AG10803 (cell line): Measurements from ENCODE around the gene SELPLG.

Experiments
- DNase-seq: peaks from one replicate; pipeline ENCODE4 v3.0.0; 2010; ENCODE audit warnings: low read depth
- H3K4me3 ChIP-seq: 2 replicates; pipeline ENCODE4 v1.5.1; 2011; ENCODE audit warnings: mild to moderate bottlenecking, low read length, control low read depth
- TF ChIP-seq, protein P1 (sequence below): conservative IDR thresholded peaks from 2 replicates; pipeline ENCODE4 v1.5.1; 2011; ENCODE audit warnings: mild to moderate bottlenecking, low read length, control low read depth, inconsistent platforms

SELPLG gene

DNA sequence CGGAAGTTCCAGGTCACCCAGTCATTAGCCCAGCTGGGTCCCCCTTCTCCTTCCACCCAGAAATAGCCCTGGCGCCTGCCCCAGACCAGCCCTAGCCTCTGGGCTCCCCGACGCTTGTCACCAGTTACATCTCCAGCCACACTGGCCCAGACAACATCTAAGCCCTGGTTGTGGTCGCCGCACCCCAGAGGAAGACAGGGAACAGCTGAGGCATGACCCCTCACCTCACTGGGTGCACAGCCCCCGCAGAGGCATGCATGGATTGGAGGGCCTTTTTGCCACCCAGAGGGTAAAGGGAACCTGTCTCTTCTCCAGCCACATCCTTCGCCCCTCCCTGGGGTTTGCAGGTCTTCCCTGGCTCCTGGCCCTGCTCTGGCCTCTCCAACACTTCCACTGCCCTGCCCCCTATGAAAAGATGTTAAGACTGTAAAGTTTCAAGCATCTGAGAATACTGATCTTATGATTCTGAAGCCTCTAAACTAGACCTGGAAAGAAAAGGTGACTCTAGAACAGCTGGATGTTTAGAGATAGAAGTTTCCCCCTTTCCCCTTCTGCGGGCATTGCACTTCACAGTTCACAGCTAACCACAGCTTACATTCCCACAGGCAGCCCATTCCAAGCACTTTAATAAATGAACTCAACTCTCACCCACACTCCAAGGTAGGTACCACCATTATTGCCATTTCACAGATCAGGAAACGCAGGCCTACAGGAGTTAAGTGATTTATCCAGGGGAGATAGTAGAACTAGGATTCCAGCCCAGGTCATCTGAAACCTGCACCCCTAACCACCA lies 50.5 kb downstream of the SELPLG start:
- DNase-seq: no peak
- TF ChIP-seq, protein P1, sequence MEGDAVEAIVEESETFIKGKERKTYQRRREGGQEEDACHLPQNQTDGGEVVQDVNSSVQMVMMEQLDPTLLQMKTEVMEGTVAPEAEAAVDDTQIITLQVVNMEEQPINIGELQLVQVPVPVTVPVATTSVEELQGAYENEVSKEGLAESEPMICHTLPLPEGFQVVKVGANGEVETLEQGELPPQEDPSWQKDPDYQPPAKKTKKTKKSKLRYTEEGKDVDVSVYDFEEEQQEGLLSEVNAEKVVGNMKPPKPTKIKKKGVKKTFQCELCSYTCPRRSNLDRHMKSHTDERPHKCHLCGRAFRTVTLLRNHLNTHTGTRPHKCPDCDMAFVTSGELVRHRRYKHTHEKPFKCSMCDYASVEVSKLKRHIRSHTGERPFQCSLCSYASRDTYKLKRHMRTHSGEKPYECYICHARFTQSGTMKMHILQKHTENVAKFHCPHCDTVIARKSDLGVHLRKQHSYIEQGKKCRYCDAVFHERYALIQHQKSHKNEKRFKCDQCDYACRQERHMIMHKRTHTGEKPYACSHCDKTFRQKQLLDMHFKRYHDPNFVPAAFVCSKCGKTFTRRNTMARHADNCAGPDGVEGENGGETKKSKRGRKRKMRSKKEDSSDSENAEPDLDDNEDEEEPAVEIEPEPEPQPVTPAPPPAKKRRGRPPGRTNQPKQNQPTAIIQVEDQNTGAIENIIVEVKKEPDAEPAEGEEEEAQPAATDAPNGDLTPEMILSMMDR: no peak
- no peak overlapping the region for H3K4me3 ChIP-seq

DNA sequence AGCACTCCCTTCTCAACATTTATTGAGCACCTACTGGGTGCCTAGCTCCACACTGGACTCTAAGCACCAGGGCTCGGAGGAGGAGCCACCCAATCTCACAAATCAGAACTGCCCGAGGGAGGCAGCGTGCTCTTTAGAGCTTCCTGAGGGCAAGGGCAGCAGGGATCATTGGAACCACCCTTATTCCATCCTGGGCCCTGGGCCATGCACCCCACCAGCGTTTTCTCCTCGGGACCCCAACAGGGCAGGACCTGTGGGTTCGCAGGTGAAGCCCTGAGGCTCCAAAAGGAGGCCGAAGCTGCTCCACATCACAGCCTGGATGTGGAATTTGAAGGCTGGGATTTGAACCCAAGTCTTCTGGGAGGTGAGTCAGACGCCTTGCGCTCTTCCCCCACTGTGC lies 51.2 kb downstream of the SELPLG start:
- TF ChIP-seq, protein P1: no peak
- DNase-seq: no peak
- H3K4me3 ChIP-seq: no peak overlapping the region

DNA sequence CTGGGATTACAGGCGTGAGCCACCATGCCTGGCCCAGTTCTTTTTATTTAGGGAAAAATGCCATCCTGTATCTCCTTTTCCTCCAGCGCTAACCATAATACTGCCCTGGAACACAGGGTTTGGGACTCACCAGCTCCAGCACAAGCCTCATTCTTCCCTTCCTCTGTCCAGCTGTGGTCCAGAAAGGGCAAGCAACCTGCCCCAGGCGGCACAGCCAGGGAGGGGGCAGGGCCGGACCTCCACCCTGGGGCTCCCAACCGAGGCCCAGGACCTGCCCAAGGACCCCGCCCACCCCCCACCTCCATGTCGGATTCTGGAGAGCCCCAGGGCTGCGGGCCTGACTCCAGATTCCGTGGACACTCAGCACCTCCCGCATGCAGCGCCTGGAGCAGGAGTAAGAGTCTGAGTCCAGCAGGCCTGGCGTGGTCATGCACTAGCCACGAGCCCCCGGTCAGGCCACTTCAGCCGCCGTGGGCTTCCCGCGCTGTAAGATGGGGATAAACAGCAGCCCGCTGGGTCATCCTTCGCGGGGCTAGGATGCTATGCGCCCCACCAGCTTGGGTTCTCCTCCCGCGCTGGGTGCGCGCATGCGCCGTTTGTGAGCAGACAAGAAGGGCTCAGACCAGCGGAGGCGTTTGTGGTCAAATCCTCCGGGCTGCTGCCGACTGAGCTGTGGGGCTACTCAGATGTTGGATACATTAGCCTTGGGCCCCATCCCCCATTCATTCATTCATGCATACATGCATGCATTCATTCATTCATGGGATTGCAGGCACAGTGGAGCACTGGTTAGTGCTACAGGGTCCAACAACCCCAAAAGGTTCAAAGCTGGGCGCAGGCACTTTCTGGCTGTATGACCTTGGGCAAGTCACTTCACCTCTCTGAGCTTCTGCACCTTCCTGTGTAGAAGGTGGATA lies 52.1 kb downstream of the SELPLG start:
- no peak overlapping the region for H3K4me3 ChIP-seq
- TF ChIP-seq, protein P1: no peak
- no peak for DNase-seq

DNA sequence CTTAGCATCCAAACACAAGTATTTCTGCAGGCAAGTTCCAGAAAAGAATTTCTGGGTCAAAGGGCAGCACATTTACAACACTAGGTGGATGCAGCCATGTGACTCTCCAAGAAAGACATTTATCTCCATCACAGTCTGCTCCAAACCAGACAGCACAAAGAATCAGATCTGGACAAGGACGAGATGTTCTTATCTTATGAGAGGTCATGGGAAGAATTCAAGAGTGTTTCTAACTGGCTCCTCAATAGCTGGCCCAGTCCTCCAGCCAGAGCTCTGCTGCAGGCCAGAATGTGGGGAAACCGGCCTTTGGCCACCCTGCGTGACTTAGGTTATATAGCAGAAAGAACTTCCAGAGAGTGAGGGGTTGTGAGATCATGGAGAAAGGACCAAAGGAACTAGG lies 53.2 kb downstream of the SELPLG start:
- no peak for DNase-seq
- TF ChIP-seq, protein P1: no peak
- no peak overlapping the region for H3K4me3 ChIP-seq

DNA sequence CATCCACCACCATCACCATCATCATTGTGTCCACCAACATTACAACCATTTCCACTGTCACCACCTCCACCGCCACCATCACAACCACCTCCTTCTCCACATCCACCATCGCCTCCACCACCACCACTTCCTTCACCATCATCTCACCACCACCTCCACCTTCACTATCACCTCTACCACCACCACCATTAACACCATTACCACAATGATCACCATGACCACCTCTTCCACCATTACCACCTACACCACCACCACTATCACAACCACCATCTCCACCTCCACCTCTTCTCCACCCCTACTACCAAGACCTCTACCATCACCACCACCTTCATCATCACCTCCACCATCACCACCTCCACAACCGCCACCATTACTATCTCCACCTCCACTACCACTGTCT lies 54.9 kb downstream of the SELPLG start:
- DNase-seq: no peak
- TF ChIP-seq, protein P1: no peak
- no peak overlapping the region for H3K4me3 ChIP-seq

DNA sequence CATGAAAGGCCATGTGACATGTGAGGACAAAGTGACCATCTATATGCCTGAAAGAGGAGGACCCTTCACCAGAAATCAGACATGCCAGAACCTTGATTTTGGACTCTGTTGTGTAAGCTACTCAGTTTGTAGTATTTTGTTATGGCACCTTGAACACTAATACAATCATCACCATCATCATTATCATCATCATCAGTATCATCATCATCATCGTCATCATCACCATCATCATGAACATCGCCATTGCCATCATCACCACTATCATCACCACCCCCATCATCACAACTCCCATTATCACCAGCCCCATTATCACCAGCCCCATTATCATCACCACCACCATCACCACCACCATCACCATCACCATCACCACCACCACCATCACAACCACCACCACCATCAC lies 55.4 kb downstream of the SELPLG start:
- H3K4me3 ChIP-seq: no peak overlapping the region
- no peak for DNase-seq
- TF ChIP-seq, protein P1: no peak

DNA sequence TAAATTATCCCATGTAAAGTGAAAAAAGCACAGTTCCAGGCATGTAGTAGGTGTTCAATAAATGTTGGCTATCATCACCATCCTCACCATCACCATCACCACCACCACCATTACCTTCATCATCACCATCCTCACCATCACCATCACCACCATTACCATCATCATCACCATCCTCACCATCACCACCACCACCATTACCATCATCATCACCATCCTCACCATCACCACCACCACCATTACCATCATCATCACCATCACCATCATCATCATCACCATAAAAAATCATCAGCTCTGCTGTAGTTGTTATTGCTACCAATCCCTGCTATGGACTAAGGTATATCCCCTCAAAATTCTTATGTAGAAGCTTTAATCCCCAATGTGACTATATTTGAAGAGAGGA lies 56.2 kb downstream of the SELPLG start:
- no peak overlapping the region for H3K4me3 ChIP-seq
- TF ChIP-seq, protein P1: no peak
- no peak for DNase-seq
